Heart left ventricle (tissue), 16 donors: ENCODE measurements around the gene TNP1. TPM values are rescaled to one million over a fixed set of nuclear protein-coding genes. Genes with fewer than 3 reads are reported as not detected.
A peak's percentile ranks its signal among the peaks of the same experiment; 100 is the strongest.

Source experiments
- ATAC-seq, 4 donors: fragments of 200-7000 bp; cut with Tn5 transposase; one replicate each; pipeline ENCODE4 v1.9.1; 2020 to 2022; ENCODE audit warnings: moderate library complexity in 4 of 4, mild to moderate bottlenecking in 3 of 4, moderate number of reproducible peaks in 1 of 4
- DNase-seq, 5 donors: peaks; one replicate each; pipeline ENCODE4 v3.0.0-alpha.2; 2020
- H3K27ac ChIP-seq, 12 donors: fragments of 200-600 bp; sonication (generic) in 4 of 12; one replicate each; pipeline versions ENCODE4 v1.5.0 to v1.8.0; 2016 to 2022; ENCODE audit warnings: mild to moderate bottlenecking in 2 of 12
- H3K27me3 ChIP-seq, 9 donors: fragments of 200-600 bp; sonication (generic) in 2 of 9; one replicate each; pipeline versions ENCODE4 v1.5.1 to v1.8.0; 2016 to 2022; ENCODE audit warnings: mild to moderate bottlenecking in 3 of 9
- H3K36me3 ChIP-seq, 9 donors: fragments of 200-600 bp; sonication (generic) in 2 of 9; one replicate each; pipeline versions ENCODE4 v1.5.0 to v1.8.0; 2018 to 2022; ENCODE audit warnings: mild to moderate bottlenecking in 2 of 9
- H3K4me1 ChIP-seq, 12 donors: fragments of 200-600 bp; sonication (generic) in 4 of 12; one replicate each; pipeline versions ENCODE4 v1.5.0 to v1.8.0; 2016 to 2022; ENCODE audit warnings: mild to moderate bottlenecking in 3 of 12
- H3K4me3 ChIP-seq, 12 donors: fragments of 200-600 bp; sonication (generic) in 4 of 12; one replicate each; pipeline versions ENCODE4 v1.5.0 to v1.8.0; 2017 to 2022; ENCODE audit warnings: mild to moderate bottlenecking in 9 of 12, moderate library complexity in 4 of 12
- H3K9me3 ChIP-seq, 12 donors: fragments of 200-600 bp; sonication (generic) in 4 of 12; one replicate each; pipeline versions ENCODE4 v1.5.0 to v1.8.0; 2016 to 2022; ENCODE audit warnings: mild to moderate bottlenecking in 1 of 12
- POLR2A ChIP-seq, 2 donors: fragments of 450-650 bp; IDR thresholded peaks; one replicate each; pipeline ENCODE4 v1.6.1; 2017; ENCODE audit warnings: antibody characterized with exemption in 2 of 2, mild to moderate bottlenecking in 2 of 2, moderate library complexity in 2 of 2
- WGBS, 4 donors: extraction: QIAGEN DNeasy Blood & Tissue Kit in 2 of 4; methylation state at CpG; one replicate each; pipeline versions ENCODE4 v1.1.5 to v1.1.7; 2013 to 2018; 5-methylcytosine and 5-hydroxymethylcytosine counted together
- intact Hi-C, 10 donors: fragments of 100-400 bp; cut with DNase I; formaldehyde crosslinking; loops; one replicate each; pipeline versions ENCODE4 v1.11.1 to v1.14.2; 2022
- polyA plus RNA-seq, 2 donors: library from polyadenylated mRNA; stranded (reverse); fragments of 200-250 nt; gene quantifications; one replicate each; pipeline ENCODE4 v1.2.3, GENCODE V29; 2013
- total RNA-seq, 9 donors: library from RNA; depleted of rRNA in 2 of 9; stranded (reverse); fragments of >200 nt in 2 of 9; fragmentation: NEBNext Ultra II Directional in 3 of 9; extraction: Animal tissue kit (Norgen Biotek cat#: 25700) in 3 of 9; gene quantifications; one replicate each; pipeline versions ENCODE4 v1.1.0 to v1.2.4, GENCODE V29; 2016 to 2023
- TF ChIP-seq, protein P1 (sequence below), 12 donors: fragments of 200-600 bp; sonication (generic) in 4 of 12; IDR thresholded peaks; one replicate each; pipeline versions ENCODE4 v1.5.0 to v1.8.0; 2018 to 2022; ENCODE audit warnings: antibody characterized with exemption in 12 of 12, mild to moderate bottlenecking in 5 of 12
- donor health status: ischemic (EF 13 %, LVEDD 7.1; RV severe dilation, severe dysfunction).
- donor health status: healthy with polysubstance abuse.
- donor health status: DM: no; HTN: yes; CAD: no.
- donor health status: DM: no; HTN: no; CAD: no.
- donor health status: ischemic (EF 25% LVEDD 6.9; RV normal size, moderate dysfunction).
- donor health status: ischemic (EF 25% LVEDD 5.7; RV mildly dilated, moderate dysfunction).
- donor health status: healthy.
- donor health status: DM: yes; HTN: yes; CAD: no.
- donor health status: ischemic (EF 35%, LVEDD 5.7; RV mildly dilated, moderate dysfunction).
- donor health status: nonischemic (EF 11% LVEDD 7.7; RV severe dilation, severe dysfunction).
- donor health status: DM: yes; HTN: yes; CAD: no.
- donor health status: PGD.
- donor health status: ischemic (EF 29% LVEDD 5.4; RV normal size, mild dysfunction).
- donor health status: nonischemic (EF 23%, LVEDD 6.1; RV moderate dilation, normal function).

TNP1 gene
- total and polyA plus RNA-seq, 11 donors, result not detected

DNA sequence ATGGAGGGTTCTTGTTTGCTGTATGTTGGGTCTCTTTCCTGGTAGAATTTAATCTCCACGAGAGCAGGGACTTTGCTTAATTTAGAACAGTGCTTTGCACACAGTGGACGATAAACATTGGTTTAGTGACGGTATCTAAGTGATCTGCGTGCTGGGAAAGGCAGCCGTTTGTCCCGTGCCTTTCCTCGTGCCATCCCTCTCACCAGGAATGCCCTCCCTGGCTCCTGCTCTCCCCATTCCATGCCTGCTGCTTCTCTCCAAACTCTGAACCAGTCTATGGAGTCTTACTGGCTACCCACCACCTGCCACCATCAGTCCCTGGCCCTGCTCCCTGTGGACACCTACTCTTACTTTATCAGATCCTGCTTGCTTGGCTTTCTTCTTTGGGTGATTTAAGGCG, 27.3 kb upstream of the TNP1 start:
- no peak for DNase-seq
- H3K36me3 ChIP-seq, result no peaks in the 10 kb centered on the region
- no peak overlapping the region for H3K4me3 ChIP-seq
- ATAC-seq, result peak in 3 of 4 donors; percentile 8 to 37 (median 15)
- intact Hi-C loops, result no loop called here
- H3K9me3 ChIP-seq, result peaks cover 0 to 7% (median 0%) of the 10 kb centered on the region in 12 donors
- H3K27ac ChIP-seq, result peak overlapping the region in 2 of 12 donors; percentile 13 to 19
- WGBS, 4 donors, result 58 to 70% (median 66%) methylated on average over 8 of the region's 8 CpGs
- no peaks in the 10 kb centered on the region for H3K27me3 ChIP-seq
- TF ChIP-seq POLR2A (IDR thresholded peaks at IDR 0.05), result no peak
- TF ChIP-seq, protein P1, sequence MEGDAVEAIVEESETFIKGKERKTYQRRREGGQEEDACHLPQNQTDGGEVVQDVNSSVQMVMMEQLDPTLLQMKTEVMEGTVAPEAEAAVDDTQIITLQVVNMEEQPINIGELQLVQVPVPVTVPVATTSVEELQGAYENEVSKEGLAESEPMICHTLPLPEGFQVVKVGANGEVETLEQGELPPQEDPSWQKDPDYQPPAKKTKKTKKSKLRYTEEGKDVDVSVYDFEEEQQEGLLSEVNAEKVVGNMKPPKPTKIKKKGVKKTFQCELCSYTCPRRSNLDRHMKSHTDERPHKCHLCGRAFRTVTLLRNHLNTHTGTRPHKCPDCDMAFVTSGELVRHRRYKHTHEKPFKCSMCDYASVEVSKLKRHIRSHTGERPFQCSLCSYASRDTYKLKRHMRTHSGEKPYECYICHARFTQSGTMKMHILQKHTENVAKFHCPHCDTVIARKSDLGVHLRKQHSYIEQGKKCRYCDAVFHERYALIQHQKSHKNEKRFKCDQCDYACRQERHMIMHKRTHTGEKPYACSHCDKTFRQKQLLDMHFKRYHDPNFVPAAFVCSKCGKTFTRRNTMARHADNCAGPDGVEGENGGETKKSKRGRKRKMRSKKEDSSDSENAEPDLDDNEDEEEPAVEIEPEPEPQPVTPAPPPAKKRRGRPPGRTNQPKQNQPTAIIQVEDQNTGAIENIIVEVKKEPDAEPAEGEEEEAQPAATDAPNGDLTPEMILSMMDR (IDR thresholded peaks at IDR 0.05), result no peak
- H3K4me1 ChIP-seq, result peaks cover 0 to 21% (median 4%) of the 10 kb centered on the region in 12 donors

DNA sequence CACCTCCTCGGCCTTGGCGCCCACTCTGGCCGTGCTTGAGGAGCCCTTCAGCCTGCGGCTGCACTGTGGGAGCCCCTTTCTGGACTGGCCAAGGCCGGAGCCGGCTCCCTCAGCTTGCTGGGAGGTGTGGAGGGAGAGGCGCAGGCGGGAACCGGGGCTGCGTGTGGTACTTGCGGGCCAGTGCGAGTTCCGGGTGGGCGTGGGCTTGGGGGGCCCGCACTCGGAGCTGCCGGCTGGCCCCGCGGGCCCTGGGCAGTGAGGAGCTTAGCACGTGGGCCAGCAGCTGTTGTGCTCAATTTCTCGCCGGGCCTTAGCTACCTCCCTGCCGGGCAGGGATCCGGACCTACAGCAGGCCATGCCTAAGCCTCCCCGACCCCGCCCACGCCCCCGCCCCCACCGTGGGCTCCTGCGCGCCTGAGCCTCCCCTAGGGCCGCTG, 25.3 kb upstream of the TNP1 start:
- intact Hi-C loops, result no loop called here
- ATAC-seq, result no peak
- WGBS, 4 donors, result 97 to 98% (median 97%) methylated on average over 5 to 32 of the region's 32 CpGs
- no peaks in the 10 kb centered on the region for H3K36me3 ChIP-seq
- H3K4me1 ChIP-seq, result peaks cover 0 to 27% (median 4%) of the 10 kb centered on the region in 12 donors
- no peaks in the 10 kb centered on the region for H3K27me3 ChIP-seq
- peaks cover 0 to under 1% (median 0%) of the 10 kb centered on the region in 12 donors for H3K9me3 ChIP-seq
- TF ChIP-seq, protein P1 (IDR thresholded peaks at IDR 0.05), result no peak
- no peak for TF ChIP-seq POLR2A (IDR thresholded peaks at IDR 0.05)
- no peak overlapping the region for H3K4me3 ChIP-seq
- no peak overlapping the region for H3K27ac ChIP-seq
- no peak for DNase-seq

DNA sequence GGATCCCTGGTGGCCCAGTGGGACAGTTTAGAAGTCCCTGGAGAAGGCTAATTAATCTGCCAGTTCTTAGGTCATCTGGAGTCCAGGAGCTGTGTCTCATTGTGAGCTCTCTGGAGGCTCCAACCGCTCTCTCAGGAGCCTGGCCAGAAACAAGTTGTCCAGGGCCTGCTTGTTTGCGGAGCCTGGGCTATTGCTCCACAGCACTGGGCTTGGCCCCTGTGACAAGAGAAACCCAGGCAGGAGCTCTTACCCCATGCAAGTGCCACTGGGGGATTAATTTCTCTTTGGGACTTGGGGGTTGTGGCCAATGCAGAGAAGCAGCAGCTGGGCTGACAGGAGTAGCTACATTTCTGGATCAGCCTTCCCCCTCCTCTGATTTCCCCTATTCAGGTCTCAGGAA, 24.5 kb upstream of the TNP1 start:
- no peak for TF ChIP-seq POLR2A (IDR thresholded peaks at IDR 0.05)
- TF ChIP-seq, protein P1 (IDR thresholded peaks at IDR 0.05), result no peak
- H3K27me3 ChIP-seq, result no peaks in the 10 kb centered on the region
- ATAC-seq, result no peak
- H3K27ac ChIP-seq, result no peak overlapping the region
- no peaks in the 10 kb centered on the region for H3K9me3 ChIP-seq
- no peak overlapping the region for H3K4me3 ChIP-seq
- intact Hi-C loops, result no loop called here
- DNase-seq, result no peak
- peaks cover 0 to 27% (median 4%) of the 10 kb centered on the region in 12 donors for H3K4me1 ChIP-seq
- H3K36me3 ChIP-seq, result no peaks in the 10 kb centered on the region
- 81 to 94% (median 89%) methylated on average over 2 of the region's 2 CpGs for WGBS, 4 donors

GRCh38 chr2:216882876-216883275, 23.0 kb upstream of the TNP1 start:
- intact Hi-C loops, result no loop called here
- TF ChIP-seq, protein P1 (IDR thresholded peaks at IDR 0.05), result no peak
- no peak for TF ChIP-seq POLR2A (IDR thresholded peaks at IDR 0.05)
- H3K27ac ChIP-seq, result no peak overlapping the region
- H3K9me3 ChIP-seq, result no peaks in the 10 kb centered on the region
- ATAC-seq (peak; percentile 32 to 54 (median 51)), DNase-seq (no peak)
- no peaks in the 10 kb centered on the region for H3K36me3 ChIP-seq
- no peak overlapping the region for H3K4me3 ChIP-seq
- WGBS, 4 donors, result 73 to 80% (median 75%) methylated on average over 6 of the region's 6 CpGs
- H3K4me1 ChIP-seq, result peaks cover 0 to 27% (median 4%) of the 10 kb centered on the region in 12 donors
- H3K27me3 ChIP-seq, result no peaks in the 10 kb centered on the region
